ENCODE measurements around the gene NUDT13.

DNA sequence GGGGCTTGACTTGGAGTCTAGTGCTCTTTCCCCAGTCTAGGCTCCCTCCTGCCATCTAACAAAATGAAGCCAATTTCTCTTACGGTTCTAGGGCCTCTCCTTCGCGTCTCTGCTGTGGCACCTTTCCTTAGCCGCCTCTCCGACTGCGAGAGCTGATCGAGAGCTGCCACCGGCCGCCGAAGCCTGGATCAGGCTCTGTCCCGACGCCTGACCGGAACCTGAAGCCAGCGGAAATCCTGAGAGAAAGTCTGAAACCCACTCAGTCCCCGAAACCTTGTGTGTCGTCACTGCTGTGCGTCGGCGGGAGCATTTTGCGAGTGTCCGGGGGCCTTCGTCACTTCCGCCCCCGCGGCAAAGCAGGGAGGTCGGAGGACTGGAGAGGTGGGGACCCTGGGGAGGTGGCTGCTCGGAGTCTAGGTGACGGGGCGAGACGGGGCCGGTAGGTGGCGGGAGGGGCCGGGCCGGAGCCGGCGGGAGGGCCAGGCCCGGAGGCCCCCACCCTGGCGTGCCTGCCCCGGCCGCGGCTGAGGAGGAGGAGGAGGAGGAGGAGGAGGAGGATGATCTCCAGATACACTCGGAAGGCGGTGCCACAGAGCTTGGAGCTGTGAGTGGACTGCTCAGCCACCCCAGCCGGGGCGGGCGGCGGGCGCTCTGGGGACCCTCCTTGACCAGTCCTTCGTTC lies 57.7 kb downstream of the NUDT13 start, which contains the start of the genes ECD and FAM149B1:
- TF ChIP-seq, protein P1, sequence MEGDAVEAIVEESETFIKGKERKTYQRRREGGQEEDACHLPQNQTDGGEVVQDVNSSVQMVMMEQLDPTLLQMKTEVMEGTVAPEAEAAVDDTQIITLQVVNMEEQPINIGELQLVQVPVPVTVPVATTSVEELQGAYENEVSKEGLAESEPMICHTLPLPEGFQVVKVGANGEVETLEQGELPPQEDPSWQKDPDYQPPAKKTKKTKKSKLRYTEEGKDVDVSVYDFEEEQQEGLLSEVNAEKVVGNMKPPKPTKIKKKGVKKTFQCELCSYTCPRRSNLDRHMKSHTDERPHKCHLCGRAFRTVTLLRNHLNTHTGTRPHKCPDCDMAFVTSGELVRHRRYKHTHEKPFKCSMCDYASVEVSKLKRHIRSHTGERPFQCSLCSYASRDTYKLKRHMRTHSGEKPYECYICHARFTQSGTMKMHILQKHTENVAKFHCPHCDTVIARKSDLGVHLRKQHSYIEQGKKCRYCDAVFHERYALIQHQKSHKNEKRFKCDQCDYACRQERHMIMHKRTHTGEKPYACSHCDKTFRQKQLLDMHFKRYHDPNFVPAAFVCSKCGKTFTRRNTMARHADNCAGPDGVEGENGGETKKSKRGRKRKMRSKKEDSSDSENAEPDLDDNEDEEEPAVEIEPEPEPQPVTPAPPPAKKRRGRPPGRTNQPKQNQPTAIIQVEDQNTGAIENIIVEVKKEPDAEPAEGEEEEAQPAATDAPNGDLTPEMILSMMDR (IDR thresholded peaks at IDR 0.05; ENCODE audit: low read length): 0 out of 2 replicates have a peak, but pooled peaks have one; percentile 3
- TF ChIP-seq EZH2phosphoT487 (IDR thresholded peaks at IDR 0.05; ENCODE audit: low read length): no peak
